Hematopoietic multipotent progenitor cell treated with erythropoietin and hydrocortisone succinate and interleukin-3 and kit ligand, for 4 days (in vitro differentiated cells): ENCODE results near the gene TAF7L.
"Not testable (repeated sequence)": the region's sequence is repeated elsewhere in the genome, so short reads cannot be mapped to it uniquely, and the experiment has no call there.

Experiments used
- DNase-seq: peaks from one replicate; pipeline ENCODE4 v3.0.0-alpha.2; 2015

TAF7L gene, protein sequence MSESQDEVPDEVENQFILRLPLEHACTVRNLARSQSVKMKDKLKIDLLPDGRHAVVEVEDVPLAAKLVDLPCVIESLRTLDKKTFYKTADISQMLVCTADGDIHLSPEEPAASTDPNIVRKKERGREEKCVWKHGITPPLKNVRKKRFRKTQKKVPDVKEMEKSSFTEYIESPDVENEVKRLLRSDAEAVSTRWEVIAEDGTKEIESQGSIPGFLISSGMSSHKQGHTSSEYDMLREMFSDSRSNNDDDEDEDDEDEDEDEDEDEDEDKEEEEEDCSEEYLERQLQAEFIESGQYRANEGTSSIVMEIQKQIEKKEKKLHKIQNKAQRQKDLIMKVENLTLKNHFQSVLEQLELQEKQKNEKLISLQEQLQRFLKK

DNA sequence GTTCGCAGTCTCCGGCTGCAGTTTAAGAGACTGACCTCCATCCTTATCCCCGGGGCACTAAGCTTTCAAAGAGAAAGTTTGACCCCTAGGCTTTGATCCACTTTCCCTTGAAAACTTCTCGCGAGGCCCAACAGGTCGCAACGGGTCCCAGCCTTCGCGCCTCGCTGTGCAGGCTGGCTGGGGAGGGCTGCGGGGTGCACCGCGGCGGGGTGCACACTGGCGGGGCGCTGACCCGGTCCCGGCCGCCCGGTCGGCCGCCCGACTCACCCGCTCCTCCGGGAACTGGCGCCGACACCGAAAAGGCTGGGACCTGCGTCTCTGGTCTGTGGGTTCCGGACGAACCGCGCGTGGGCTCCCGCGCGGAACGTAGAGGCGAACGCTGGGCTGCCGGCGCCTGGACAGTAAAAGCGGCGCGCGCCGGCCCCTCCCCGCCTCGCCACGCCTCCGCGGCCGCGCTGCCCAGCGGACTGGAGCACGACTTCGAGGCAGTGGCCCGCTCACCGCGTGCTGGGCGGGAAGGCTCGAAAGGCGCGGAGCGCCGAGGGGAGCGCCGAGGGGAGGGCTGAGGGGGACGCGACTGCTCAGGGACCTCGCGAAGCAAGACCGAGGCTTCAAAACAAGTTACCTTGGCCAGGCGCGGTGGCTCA lies at the start of gene TAF7L:
TSS of gene TAF7L (minus strand) at position 378 of the 647 bp plus-strand sequence. CDS start 3,791 bp downstream, outside the sequence.
- DNase-seq: no peak

DNA sequence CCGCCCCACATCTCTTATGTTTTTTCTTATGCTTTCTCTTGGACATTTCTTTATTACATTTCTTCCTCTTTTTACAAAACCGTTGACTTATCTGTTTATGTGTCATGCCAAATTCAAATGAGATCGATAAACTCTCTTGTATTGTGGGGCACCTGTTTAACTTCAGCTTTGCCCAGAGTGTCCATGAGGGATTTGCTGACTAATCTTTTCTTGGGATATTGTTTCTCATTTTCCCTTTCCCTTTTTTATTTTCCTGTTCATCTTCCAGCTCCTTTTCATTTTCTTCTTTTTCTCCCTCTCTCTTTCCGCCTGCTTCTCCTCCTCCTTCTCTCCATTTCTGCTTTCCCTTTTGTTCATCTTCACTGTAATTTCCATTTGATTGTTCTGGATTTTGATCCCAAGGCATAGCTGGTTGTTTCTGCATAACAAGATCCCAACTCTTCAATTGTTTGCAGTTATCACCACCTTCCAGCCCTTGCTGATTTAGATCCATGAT lies 46.7 kb upstream of the TAF7L start:
- DNase-seq: no peak

DNA sequence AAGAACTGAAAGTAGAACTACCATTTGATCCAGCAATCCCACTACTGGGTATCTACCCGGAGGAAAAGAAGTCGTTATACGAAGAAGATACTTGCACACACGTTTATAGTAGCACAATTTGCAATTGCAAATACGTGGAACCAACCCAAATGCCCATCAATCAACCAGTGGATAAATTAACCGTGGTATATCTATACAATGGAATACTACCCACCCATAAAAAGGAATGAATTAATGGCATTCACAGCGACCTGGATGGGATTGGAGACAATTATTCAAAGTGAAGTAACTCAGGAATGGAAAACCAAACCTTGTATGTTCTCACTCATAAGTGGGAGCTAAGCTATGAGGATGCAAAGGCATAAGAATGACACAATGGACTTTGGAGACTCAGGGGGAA lies 43.2 kb upstream of the TAF7L start:
- DNase-seq: not testable (repeated sequence)

DNA sequence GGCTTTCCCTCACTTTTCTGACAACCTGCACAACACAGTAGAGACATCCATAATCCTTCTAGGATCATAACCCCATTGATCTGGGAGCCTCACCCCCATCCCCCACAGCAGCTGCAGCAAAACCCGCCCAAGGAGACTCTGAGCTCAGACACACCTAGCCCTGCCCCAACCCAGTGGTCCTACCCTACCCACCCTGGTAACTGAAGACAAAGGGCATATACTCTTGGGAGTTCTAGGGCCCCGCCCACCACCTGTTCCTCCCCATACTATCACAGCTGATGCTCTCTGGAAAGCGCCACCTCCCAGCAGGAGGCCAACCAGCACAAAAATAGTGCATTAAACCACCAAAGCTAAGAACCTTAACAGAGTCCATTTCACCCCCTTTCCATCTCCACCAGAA lies 35.5 kb upstream of the TAF7L start:
- not testable (repeated sequence) for DNase-seq

DNA sequence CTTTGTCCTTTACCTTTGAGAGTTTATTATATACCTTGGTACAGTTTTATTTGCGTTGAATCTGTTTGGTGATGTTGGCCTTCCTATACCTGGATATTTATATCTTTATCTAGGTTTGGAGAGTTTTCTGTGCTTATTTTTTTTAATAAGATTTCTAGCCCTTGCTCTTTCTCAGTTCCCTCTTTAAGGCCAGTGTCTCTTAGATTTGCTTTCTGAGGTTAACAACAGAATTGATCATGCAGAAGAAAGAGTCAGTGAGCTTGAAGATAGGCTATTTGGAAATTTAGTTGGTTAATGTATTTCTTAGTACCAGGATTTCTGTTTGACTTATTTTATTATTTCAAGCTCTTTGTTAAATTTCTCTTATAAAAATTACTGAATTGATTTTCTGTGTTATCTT lies 12.7 kb upstream of the TAF7L start:
- no peak for DNase-seq

DNA sequence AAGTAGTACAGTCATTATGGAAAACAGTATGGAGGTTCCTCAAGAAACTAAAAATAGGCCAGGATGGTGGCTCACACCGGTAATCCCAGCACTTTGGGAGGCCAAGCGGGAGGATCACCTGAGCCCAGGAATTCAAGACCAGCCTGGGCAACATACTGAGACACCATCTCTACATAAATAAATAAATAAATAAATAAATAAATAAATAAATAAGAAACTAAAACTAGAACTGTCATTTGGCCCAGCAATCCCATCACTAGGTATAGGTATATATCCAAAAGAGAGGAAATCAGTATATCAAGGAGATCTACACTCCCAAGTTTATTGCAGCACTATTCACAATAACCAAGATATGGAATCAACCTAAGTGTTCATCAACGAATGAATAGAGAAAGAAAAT lies 4.5 kb upstream of the TAF7L start:
- not testable (repeated sequence) for DNase-seq

DNA sequence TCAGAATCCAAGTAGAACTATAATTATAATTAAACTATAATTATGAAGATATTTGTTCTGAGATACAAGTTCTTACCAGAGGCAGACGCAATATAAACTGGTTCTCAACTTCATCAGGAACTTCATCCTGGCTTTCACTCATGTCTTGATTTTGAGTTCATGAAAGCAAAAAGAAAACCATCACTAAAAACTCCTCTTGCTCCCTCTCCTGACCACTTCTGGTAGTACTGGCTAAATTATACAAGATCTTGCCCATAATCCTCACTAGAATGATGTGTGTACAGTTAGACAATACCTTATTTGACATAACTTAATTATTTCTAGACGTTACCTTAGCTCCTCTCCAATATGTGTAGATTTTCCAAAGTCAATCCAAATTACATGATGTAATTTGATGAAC lies 3.7 kb downstream of the TAF7L start:
- DNase-seq: peak; percentile 66

DNA sequence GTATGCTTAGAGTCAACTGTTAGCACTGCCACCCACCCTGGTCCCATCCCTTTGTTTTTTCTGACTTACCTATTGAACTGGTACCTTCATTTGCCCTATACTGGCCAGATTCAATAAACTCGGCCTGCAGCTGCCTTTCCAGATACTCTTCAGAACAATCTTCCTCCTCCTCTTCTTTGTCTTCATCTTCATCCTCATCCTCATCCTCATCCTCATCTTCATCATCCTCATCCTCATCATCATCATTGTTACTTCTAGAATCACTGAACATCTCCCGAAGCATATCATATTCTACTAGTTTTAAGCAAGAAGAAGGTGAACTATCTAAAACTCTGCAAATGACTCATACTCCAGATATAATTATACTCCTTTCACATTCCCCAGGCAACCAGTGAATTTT lies 14.9 kb downstream of the TAF7L start:
- DNase-seq: no peak

DNA sequence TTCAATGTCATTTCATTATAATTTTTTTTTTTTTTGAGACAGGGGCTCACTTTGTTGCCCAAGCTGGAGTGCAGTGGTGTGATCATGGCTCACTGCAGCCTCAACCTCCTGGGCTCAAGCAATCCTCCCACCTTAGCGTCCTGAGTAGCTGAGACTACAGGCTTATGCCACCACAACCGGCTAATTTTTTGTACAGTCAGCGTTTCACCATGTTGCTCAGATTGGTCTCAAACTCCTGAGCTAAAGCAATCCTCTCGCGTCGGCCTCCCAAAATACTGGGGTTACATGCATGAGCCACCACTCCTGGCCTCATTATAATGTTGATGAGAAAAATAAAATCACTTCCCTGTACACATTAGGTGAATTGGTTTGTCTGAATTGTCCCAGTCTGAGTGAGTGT lies 16.9 kb downstream of the TAF7L start:
- DNase-seq: no peak

DNA sequence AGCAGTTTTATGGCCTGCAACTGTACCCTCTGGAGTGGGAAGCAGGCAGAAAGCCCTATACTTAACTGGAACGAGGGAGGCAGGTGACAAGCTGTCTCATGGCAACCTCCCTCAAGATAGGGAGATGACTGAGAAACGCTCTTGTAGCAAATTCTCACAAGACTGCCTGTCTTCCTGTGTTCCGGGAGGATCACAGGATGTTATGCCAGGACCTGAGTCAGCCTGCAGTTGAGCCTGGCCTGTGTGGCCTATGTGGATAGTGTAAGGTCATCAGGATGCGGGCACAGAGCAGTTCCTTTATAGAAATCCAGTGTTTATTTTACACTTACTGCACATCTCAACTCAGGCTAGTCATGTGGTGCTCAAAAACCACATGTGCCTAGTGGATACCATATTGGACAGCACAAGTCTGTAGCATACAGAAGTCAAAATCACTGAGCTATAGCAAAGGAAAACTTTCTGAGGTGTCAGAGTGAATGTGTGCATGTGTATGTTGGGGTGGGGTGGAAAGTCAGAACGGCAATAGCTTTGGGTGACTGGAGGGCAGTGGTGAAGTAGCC lies 25.2 kb downstream of the TAF7L start:
- no peak for DNase-seq

DNA sequence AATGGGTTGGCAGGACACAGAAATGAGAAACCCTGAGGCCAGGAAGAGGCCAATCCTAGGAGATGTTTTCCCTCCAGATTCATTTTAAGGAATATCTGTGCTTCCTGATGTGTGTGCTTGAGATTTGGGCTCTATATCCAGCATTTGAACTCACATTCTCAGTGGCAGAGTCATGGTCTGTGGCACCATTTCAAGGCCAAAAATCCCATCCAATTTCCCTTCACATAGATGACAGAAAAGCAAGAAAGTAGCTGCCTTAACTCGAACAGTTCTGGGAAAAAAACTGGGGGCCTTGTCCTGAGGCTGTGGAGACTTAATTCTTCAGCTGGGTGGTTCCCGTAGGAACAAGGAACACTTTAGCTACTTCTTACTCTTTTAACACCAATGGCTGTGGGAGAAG lies 27.4 kb downstream of the TAF7L start:
- DNase-seq: no peak

DNA sequence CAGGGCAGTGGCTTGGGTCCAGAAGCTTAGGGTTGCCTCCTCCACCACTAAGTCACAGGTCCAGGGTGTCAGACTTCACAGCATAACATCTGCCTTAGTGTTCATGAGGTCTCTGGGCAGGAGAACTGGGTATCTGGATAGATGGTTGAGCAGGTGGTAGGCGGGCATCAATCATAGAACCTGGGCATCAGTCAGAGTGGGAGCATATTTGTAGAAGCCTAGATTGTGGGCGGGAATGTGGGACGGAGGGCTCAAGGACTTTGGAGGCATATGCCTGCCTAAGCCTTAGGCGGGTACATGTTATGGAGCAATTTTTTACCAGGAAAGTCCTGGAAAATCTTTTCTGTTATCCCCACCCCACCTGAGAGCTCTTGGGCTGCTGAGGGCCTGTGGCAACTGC lies 28.5 kb downstream of the TAF7L start:
- DNase-seq: no peak

DNA sequence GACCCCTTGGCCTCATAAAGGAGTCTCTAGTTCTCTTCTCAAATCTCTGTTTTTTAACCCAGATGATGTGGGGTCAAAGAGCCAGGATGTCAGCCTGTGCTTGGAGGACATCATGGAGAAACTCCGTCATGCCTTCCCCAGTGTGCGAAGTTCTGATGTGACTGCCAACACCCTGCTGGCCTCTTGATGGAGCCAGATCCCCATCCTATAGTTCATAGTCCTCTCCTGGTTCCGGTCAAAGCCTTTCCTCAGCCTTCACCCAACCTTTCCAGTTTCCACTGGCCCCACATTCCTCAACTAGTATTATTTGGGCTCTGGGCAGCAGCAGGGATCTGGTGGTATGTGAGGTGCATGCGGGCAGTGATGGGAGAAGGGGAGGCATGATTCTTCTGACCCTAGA lies 30.7 kb downstream of the TAF7L start:
- peak; percentile 25 for DNase-seq

DNA sequence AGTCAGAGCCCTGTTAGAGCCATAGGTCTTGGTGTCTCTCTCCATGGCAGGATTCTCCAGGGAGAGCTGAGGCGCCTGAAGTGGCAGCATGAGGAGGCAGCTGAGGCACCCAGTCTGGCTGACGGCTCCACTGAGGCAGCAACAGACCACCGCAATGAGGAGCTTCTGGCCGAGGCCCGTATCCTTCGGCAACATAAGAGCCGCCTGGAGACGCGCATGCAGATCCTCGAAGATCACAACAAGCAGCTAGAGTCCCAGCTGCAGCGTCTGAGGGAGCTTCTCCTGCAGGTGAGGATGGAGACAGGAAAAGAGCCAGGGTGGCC lies 32.9 kb downstream of the TAF7L start:
- no peak for DNase-seq

DNA sequence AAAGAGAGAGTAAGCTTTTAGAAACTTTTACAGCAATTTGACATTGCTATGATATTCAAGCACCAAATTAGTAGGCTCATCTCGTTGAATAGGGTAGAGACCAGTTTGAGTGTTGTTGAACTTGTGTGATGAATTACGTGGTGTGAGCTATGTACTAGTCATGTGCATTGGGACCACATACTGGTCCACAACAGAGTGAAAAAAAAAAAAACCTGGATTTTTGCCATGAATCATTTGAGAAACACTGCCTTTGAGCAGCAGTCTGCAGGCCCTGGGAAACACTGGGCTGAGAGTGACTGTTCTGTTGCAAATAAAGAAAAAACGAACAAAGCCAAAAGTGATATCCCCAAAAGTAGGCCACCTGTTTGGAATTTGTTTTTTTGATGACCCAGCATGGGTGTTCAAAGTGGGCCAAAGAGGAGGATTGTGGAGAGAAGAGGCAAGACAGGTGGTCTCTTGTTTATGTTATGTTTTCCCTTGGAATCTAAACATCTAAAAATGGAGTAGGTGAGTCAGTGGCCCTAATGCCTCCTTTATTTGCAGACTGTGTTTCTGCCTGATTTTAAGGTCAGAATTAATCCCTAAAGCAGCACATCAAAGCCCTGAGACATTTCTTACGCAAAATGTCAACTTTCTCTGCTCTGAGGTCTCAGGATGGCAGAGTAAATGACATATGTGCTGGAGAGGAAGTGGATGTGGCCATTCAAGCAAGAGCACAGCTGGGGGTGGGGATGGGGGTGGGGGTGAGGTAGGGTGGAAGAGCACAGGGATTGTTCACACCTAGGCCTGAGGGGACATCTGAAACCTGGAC lies 33.5 kb downstream of the TAF7L start:
- DNase-seq: peak; percentile 8

DNA sequence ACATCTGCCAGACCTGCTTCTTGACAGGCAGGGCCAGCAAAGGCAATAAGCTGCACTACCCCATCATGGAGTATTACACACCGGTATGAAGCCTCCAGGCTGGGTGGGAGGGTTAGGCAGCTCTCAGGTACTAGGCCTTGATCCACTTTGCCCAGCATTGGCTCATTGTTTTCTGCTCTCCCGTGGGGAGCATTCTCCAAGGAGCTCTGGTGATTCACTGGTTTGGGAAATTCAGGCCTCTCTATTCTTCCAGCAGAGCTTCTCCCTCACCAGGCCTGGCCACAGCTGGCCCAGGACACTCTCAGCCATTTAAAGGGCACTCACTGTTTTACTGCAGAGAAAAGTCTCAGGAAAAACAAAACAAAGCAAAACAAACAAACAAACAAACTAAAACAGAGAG lies 38.5 kb downstream of the TAF7L start:
- DNase-seq: no peak

DNA sequence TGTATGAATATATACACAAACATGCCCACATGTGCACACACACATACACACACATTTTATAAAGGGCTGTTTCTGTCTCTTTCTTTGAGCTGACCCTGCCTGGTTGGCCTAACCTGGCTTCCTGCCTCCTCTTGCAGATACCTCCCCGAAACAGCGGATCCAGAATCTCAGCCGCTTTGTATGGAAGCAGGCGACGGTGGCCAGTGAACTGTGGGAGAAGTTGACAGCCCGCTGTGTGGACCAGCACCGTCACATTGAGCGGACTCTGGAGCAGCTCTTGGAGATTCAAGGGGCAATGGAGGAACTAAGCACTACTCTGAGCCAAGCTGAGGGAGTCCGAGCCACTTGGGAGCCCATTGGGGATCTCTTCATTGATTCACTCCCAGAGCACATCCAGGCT lies 49.6 kb downstream of the TAF7L start:
- DNase-seq: no peak

DNA sequence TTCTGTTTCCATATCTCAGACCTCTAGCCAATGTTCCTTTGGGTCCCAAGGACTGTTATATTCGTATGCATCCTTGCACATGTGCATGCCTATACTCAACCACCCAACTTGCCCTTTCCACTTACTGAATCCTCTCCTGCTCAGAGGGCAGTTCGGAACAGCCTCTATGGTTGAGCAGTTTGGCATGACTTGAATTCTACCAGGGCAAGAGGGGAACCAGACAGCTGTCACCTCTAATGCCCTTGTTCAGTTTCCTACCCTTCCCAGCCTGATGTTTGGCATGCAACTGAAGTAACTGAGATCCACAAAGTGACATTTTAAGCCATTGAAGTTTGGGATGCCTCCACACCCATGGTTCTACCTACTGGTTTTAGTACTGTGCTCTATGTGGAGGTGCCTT lies 54.1 kb downstream of the TAF7L start:
- no peak for DNase-seq

DNA sequence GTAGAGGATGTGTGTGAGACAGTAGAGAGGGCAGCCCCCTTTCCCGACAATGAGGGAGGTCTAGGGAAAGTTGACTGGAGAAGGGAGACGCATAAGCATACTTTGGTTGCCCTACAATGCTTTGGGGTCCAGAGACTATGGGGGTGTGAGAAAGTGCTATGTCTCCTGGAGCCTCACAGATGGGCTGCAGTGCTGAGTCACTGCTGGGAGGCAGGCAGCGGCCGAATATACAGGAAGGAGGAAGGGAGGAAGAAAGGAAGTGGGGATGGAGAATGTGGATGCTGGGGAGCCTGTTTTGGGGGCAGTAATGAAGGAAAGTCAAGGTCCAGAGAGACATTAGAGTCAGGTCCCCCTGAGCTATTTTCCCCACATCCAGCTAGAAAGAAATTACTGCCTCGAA lies 58.8 kb downstream of the TAF7L start:
- no peak for DNase-seq

DNA sequence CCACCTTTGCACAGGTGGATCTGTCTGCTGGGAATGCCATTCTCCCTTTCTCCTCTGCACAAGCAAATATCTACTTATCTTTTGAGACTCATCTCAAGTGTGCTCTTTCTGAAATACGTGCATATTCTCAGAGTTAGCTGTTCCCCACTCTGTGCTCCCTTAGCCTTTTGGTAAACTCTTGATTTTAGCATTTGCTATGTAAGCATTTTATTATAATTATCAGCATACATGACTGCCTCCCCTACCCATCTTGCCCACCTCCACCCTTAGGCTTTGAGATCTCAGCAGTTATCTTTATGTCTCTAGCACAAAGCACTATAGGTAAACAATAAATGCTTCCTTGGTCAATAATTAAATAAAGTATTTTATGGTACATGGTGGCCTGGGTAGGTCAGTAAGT lies 60.1 kb downstream of the TAF7L start:
- DNase-seq: no peak

DNA sequence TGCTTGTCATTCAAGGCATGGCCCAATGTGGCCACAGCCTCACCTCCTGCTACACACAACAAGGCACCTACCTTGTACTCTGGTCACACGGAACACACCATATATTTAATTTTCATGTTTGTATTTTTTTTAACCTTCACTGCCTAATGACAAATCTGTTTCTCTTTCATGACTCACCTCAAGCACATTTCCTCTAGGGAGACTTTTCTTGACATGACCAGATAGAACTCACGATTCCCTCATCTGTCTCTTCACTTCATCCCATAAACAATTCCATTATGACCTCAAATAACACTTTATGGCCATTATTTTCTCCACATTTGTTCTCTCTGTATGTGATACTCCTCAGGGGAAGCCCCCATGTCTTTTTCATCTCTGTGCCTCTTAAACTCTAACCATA lies 60.5 kb downstream of the TAF7L start:
- no peak for DNase-seq

DNA sequence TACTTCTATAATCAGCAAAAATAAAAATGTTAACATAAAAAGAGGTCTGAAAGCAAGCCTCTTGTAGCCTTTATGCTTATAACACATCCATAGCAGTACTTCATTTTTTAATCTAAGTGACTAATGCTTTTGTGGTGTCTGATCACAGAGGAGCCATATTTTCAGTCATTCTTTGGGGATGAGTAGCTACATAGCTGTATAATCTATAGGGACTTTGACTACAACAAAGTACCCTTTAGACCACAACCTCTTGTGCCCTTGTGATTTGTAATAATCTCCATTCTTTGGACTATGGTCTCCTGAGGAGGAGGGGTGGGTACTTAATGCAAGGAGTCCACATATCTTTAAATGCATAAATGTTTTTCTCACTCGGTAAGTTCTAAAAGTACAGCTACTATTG lies 62.0 kb downstream of the TAF7L start:
- DNase-seq: no peak

DNA sequence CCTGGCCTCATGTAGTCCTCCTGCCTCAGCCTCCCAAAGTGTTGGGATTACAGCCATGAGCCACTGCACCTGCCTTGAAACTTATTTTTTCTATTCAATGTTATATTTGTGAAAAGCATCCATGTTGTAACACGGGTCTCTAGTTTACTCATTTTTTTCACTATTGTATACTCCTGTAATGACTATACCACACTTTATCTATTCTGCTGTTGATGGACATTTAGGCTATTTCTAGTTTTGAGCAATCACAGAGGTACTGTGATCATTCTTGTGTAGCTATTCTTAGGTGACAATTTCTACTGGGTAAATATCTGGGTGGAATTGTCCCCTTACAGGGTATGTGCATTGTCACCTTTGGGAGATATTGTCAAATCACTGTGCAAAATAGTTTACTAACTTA lies 67.9 kb downstream of the TAF7L start:
- DNase-seq: no peak
